Measurements from ENCODE around the gene SLC38A10. TPM values are rescaled to one million over a fixed set of nuclear protein-coding genes. Genes with fewer than 3 reads are reported as not detected.

The SLC38A10 gene
- total and polyA plus RNA-seq, 2 of the 13 experiments (the other 11 are each of a cell fraction or from before 2014, with no cell fraction given), result 23.4 to 55.8 TPM

DNA sequence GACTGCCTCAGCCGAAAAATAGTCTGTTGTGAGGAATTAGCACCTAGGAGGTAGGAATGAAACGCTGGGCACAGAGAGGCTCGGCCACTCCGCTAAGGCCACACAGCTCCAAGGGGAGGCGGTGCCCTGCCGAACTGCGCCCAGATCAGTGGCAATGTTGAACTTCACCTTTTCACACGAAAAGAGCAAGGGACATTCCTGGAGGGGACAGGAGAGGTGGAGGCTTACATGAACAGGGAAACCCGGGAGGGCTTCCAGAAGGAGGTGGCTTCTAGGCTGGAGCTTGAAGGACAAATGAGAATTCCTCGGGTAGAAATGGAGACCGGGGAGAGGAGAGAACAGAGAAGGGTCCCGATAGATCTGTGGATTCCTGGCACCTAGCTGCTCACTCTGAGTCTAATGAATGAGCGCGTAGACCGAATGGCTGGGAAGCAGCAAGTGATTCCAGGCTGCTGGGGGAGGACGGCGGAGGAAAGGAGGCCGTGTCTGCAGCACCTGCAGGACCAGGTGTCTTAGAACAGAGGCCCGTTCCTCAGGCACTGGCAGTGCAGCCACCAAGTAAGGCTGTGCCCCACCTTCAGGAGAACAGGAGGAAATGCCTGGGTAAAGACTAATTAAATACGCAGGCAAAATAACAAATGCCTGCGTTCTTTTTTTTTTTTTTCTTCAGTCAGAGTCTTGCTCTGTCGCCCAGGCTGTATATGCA is 722 bp upstream of the SLC38A10 start (continued):
- TF ChIP-seq XBP1 (CRISPR knock-in tag; IDR thresholded peaks at IDR 0.05), result no peak
- 0 out of 2 replicates have a peak, but pooled peaks have one; percentile 41 for TF ChIP-seq ZNF850 (CRISPR knock-in tag; conservative IDR thresholded peaks at IDR 0.05)
- peak; percentile 93; the same call in 1 of the 2 replicates for TF ChIP-seq ZSCAN30 (CRISPR knock-in tag; IDR thresholded peaks at IDR 0.05)
- no peak for TF ChIP-seq IKZF5 (CRISPR knock-in tag; IDR thresholded peaks at IDR 0.05)
- TF ChIP-seq PPARG (CRISPR knock-in tag; conservative IDR thresholded peaks at IDR 0.05), result 0 out of 2 replicates have a peak, but pooled peaks have one; percentile 6
- no peak for TF ChIP-seq ZNF629 (CRISPR knock-in tag; conservative IDR thresholded peaks at IDR 0.05)
- 0 out of 2 replicates have a peak, but pooled peaks have one; percentile 20 for TF ChIP-seq ZMYM2 (CRISPR knock-in tag; IDR thresholded peaks at IDR 0.05)
- no peak for TF ChIP-seq RFX5 (IDR thresholded peaks at IDR 0.05; ENCODE audit: low read depth, low read length)
- TF ChIP-seq RCOR2 (CRISPR knock-in tag; IDR thresholded peaks at IDR 0.05), result peak; percentile 80
- no peak for TF ChIP-seq ZKSCAN8 (CRISPR knock-in tag; IDR thresholded peaks at IDR 0.05; ENCODE audit: borderline replicate concordance)
- TF ChIP-seq ZFP62 (CRISPR knock-in tag; IDR thresholded peaks at IDR 0.05), result no peak
- no peak for TF ChIP-seq POGK (CRISPR knock-in tag; conservative IDR thresholded peaks at IDR 0.05)
- TF ChIP-seq, protein P1, sequence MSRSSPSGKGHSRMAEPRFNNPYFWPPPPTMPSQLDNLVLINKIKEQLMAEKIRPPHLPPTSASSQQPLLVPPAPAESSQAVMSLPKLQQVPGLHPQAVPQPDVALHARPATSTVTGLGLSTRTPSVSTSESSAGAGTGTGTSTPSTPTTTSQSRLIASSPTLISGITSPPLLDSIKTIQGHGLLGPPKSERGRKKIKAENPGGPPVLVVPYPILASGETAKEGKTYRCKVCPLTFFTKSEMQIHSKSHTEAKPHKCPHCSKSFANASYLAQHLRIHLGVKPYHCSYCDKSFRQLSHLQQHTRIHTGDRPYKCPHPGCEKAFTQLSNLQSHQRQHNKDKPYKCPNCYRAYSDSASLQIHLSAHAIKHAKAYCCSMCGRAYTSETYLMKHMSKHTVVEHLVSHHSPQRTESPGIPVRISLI (CRISPR knock-in tag; IDR thresholded peaks at IDR 0.05; ENCODE audit: borderline replicate concordance), result peak; percentile 52; the same call in 1 of the 2 replicates
- TF ChIP-seq RELA (CRISPR knock-in tag; IDR thresholded peaks at IDR 0.05), result no peak
- peak; percentile 78; the same call in 1 of the 2 replicates for TF ChIP-seq CHD4 (IDR thresholded peaks at IDR 0.05; ENCODE audit: borderline replicate concordance, low read length)
- no peak for TF ChIP-seq ZNF260 (CRISPR knock-in tag; IDR thresholded peaks at IDR 0.05; ENCODE audit: borderline replicate concordance, low read depth)
- 0 out of 2 replicates have a peak, but pooled peaks have one; percentile 73 for TF ChIP-seq ZFP37 (CRISPR knock-in tag; IDR thresholded peaks at IDR 0.05; ENCODE audit: borderline replicate concordance)
- TF ChIP-seq HMG20B (CRISPR knock-in tag; conservative IDR thresholded peaks at IDR 0.05), result no peak
- TF ChIP-seq, protein P2, sequence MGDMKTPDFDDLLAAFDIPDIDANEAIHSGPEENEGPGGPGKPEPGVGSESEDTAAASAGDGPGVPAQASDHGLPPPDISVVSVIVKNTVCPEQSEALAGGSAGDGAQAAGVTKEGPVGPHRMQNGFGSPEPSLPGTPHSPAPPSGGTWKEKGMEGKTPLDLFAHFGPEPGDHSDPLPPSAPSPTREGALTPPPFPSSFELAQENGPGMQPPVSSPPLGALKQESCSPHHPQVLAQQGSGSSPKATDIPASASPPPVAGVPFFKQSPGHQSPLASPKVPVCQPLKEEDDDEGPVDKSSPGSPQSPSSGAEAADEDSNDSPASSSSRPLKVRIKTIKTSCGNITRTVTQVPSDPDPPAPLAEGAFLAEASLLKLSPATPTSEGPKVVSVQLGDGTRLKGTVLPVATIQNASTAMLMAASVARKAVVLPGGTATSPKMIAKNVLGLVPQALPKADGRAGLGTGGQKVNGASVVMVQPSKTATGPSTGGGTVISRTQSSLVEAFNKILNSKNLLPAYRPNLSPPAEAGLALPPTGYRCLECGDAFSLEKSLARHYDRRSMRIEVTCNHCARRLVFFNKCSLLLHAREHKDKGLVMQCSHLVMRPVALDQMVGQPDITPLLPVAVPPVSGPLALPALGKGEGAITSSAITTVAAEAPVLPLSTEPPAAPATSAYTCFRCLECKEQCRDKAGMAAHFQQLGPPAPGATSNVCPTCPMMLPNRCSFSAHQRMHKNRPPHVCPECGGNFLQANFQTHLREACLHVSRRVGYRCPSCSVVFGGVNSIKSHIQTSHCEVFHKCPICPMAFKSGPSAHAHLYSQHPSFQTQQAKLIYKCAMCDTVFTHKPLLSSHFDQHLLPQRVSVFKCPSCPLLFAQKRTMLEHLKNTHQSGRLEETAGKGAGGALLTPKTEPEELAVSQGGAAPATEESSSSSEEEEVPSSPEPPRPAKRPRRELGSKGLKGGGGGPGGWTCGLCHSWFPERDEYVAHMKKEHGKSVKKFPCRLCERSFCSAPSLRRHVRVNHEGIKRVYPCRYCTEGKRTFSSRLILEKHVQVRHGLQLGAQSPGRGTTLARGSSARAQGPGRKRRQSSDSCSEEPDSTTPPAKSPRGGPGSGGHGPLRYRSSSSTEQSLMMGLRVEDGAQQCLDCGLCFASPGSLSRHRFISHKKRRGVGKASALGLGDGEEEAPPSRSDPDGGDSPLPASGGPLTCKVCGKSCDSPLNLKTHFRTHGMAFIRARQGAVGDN (CRISPR knock-in tag; IDR thresholded peaks at IDR 0.05), result 0 out of 2 replicates have a peak, but pooled peaks have one; percentile 1

All from HepG2 (cell line).